GM18858 (cell line): ENCODE data around the gene CNTNAP1.

Experiments used
- ATAC-seq: cut with Tn5 transposase; IDR thresholded peaks from one replicate; pipeline ENCODE4 v1.9.1; 2021; ENCODE audit not compliant: unreplicated experiment

The CNTNAP1 gene

GRCh38 chr17:42669977-42670788, 12.1 kb upstream of the CNTNAP1 start:
- ATAC-seq, result no peak

- ATAC-seq, result no peak
These were observed 11.3 kb upstream of the CNTNAP1 start for GRCh38 chr17:42670789-42671657.

- no peak for ATAC-seq
These were observed 10.3 kb upstream of the CNTNAP1 start for GRCh38 chr17:42672038-42672437.

- ATAC-seq, result no peak
These were observed 9.0 kb upstream of the CNTNAP1 start for GRCh38 chr17:42673266-42673884.

- ATAC-seq, result no peak
These were observed 8.2 kb upstream of the CNTNAP1 start for GRCh38 chr17:42673885-42674754.

GRCh38 chr17:42674755-42675347, 7.5 kb upstream of the CNTNAP1 start:
- ATAC-seq, result no peak

- ATAC-seq, result no peak
These were observed 6.9 kb upstream of the CNTNAP1 start for GRCh38 chr17:42675348-42675964.

- no peak for ATAC-seq
These were observed 6.3 kb upstream of the CNTNAP1 start for GRCh38 chr17:42675965-42676423.

- ATAC-seq, result no peak
These were observed 5.8 kb upstream of the CNTNAP1 start, which contains the start of gene PLEKHH3 for GRCh38 chr17:42676424-42677011. TSS of gene PLEKHH3 (minus strand) at chr17:42676994. CDS start at chr17:42676563, 431 bp downstream.

- peak; percentile 64 for ATAC-seq
These were observed 5.1 kb upstream of the CNTNAP1 start for GRCh38 chr17:42677012-42677857.

GRCh38 chr17:42677921-42678781, 4.2 kb upstream of the CNTNAP1 start:
- no peak for ATAC-seq

GRCh38 chr17:42678951-42679491, 3.3 kb upstream of the CNTNAP1 start:
- ATAC-seq, result no peak

GRCh38 chr17:42679492-42680330, 2.6 kb upstream of the CNTNAP1 start:
- no peak for ATAC-seq

GRCh38 chr17:42680331-42680808, 2.0 kb upstream of the CNTNAP1 start:
- no peak for ATAC-seq

GRCh38 chr17:42682722-42683403, 532 bp downstream of the CNTNAP1 start:
- ATAC-seq, result no peak
